ENCODE measurements around the gene SIRT2.

DNA sequence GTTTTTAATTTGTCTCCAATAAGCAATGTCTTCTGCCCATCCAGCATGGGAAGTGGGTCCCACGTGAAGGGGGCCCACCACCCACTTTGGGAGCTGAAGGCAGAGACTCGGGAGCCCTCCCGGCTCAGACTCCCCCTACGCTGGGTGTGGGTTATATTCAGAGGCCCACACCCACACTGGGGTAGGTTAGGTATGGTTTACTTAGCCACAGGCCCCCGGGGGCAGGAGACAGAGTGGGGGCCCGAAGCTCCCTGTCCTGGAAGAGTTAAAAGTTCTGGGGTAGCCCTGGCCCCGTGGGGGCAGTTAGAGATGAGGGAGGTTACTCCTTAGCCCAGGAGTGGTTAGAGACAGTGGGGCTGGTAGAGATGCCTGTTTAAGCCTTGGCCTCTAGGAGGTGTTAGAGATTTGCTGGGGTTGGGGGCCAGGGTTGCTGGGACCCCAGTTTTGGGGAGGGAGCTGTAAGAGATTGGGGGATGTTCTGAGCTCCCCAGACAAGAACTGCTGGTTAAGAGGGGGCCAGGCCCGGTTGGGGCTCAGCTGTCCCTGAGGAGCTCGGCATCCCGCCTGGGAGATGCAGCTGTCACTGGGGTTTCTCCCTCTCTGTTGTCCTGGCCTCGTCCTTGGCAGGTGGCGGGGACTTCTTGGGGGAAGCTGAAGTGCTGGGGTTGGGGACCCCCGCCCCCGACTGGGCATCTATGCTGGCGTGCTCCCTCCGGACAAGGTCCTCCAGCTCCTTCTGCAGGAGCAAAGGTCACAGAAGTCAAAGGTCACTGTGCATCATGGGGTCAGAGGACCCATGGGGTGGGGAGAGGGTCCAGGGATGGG lies 20.6 kb downstream of the SIRT2 start:
- TF ChIP-seq EZH2 (IDR thresholded peaks at IDR 0.05; ENCODE audit: insufficient read depth, poor library complexity, severe bottlenecking) (no peak), EZH2phosphoT487 (IDR thresholded peaks at IDR 0.05; ENCODE audit: insufficient read depth, low read depth) (no peak)

Data from GM23248 (cell line).